Astrocyte (in vitro differentiated cells and primary cell): ENCODE data around the gene ATAT1.
A peak's percentile ranks its signal among the peaks of the same experiment; 100 is the strongest.

Experiments used
- EZH2 ChIP-seq: IDR thresholded peaks from 2 replicates; pipeline ENCODE4 v1.6.1; 2012; ENCODE audit warnings: mild to moderate bottlenecking, low read length, inconsistent platforms; ENCODE audit not compliant: insufficient read depth
- TF ChIP-seq, protein P1 (sequence below): IDR thresholded peaks from 2 replicates; pipeline ENCODE4 v1.5.1; 2011; ENCODE audit warnings: low read depth, mild to moderate bottlenecking, inconsistent platforms, low read length, moderate library complexity; ENCODE audit not compliant: insufficient read depth

DNA sequence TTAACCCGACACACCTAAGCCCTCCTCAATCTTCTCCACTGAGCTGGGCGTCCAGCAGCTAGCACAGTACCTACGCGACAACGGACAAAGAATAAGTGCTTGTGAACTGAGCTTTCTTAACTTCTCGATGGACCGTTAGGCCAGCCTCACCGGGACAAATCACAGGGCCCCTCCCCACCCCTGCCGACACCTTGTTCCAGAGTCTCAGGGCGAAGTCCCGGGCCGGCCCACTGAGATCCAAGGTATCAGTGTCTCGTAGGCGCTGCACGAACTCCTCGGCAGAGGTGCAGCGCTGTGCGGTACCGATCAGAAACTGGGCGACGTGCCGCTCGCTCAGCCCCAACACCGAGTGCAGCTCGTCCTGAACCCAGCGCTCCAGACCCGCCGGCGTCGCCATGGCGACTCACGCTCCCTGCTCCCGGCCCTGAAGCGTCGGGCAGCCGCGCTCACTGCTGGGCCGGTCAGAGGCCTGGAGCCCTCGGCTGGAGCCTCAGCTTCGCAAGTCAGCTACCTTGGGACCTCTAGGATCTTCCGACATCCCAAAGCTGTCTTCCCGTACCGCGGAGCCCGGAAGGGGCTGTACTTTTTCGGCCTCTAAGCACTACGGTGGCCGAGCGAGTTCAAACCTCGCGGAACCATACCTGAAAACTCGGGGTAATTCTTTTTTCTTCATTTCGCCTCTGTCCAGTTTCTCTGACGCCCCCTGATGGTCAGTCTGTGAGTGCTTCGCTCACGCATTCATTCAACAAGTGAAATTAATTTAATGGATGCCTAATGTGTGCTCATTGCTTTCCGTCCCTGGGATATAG lies 46.0 kb downstream of the ATAT1 start, which contains the start of gene DHX16:
- TF ChIP-seq EZH2, result no peak
- TF ChIP-seq, protein P1, sequence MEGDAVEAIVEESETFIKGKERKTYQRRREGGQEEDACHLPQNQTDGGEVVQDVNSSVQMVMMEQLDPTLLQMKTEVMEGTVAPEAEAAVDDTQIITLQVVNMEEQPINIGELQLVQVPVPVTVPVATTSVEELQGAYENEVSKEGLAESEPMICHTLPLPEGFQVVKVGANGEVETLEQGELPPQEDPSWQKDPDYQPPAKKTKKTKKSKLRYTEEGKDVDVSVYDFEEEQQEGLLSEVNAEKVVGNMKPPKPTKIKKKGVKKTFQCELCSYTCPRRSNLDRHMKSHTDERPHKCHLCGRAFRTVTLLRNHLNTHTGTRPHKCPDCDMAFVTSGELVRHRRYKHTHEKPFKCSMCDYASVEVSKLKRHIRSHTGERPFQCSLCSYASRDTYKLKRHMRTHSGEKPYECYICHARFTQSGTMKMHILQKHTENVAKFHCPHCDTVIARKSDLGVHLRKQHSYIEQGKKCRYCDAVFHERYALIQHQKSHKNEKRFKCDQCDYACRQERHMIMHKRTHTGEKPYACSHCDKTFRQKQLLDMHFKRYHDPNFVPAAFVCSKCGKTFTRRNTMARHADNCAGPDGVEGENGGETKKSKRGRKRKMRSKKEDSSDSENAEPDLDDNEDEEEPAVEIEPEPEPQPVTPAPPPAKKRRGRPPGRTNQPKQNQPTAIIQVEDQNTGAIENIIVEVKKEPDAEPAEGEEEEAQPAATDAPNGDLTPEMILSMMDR, result peak; percentile 99
